Prostate gland (tissue), 2 donors: ENCODE data around the gene TBCC.

Experiments
- POLR2A ChIP-seq: fragments of 450-650 bp; IDR thresholded peaks from one replicate; pipeline ENCODE4 v1.6.1; 2016; ENCODE audit warnings: antibody characterized with exemption, mild to moderate bottlenecking
- TF ChIP-seq, protein P1 (sequence below), 4 experiments: fragments of 200-600 bp in 2 of 4; fragments of 450-650 bp in 2 of 4; sonication (generic) in 2 of 4; IDR thresholded peaks; 1 replicate in 3 of 4; 2 replicates in 1 of 4; pipeline ENCODE4 v1.5.1; 2016 to 2019; ENCODE audit warnings: antibody characterized with exemption in 4 of 4, mild to moderate bottlenecking in 2 of 4, moderate library complexity in 2 of 4

- TF ChIP-seq, protein P1, sequence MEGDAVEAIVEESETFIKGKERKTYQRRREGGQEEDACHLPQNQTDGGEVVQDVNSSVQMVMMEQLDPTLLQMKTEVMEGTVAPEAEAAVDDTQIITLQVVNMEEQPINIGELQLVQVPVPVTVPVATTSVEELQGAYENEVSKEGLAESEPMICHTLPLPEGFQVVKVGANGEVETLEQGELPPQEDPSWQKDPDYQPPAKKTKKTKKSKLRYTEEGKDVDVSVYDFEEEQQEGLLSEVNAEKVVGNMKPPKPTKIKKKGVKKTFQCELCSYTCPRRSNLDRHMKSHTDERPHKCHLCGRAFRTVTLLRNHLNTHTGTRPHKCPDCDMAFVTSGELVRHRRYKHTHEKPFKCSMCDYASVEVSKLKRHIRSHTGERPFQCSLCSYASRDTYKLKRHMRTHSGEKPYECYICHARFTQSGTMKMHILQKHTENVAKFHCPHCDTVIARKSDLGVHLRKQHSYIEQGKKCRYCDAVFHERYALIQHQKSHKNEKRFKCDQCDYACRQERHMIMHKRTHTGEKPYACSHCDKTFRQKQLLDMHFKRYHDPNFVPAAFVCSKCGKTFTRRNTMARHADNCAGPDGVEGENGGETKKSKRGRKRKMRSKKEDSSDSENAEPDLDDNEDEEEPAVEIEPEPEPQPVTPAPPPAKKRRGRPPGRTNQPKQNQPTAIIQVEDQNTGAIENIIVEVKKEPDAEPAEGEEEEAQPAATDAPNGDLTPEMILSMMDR (IDR thresholded peaks at IDR 0.05), result no peak
- TF ChIP-seq POLR2A, result no peak
These were observed 32.2 kb upstream of the TBCC start for GRCh38 chr6:42778122-42778521.
